HepG2 (cell line): Measurements from ENCODE around the gene CEP76. TPM values are rescaled to one million over a fixed set of nuclear protein-coding genes. Genes with fewer than 3 reads are reported as not detected.

Experiments used
- EEA1 ChIP-seq: sonication (generic); formaldehyde crosslinking; IDR thresholded peaks from 2 replicates; pipeline ENCODE4 v1.5.1; 2020; ENCODE audit warnings: mild to moderate bottlenecking, missing genetic modification reagents, borderline replicate concordance
- EHMT2 ChIP-seq: fragments of 200-600 bp; sonication (generic); IDR thresholded peaks from 2 replicates; pipeline ENCODE4 v1.7.0; 2017; ENCODE audit warnings: antibody characterized with exemption, low read depth, low read length, borderline replicate concordance
- HOXA9 ChIP-seq: sonication (generic); formaldehyde crosslinking; IDR thresholded peaks from 2 replicates; pipeline ENCODE4 v1.8.1; 2022; ENCODE audit warnings: missing genetic modification reagents, mild to moderate bottlenecking, moderate library complexity, borderline replicate concordance
- KDM3A ChIP-seq: IDR thresholded peaks from 2 replicates; pipeline ENCODE4 v1.6.1; 2018; ENCODE audit warnings: low read depth, missing compliant biosample characterization
- KDM5A ChIP-seq: fragments of 200-600 bp; sonication (generic); IDR thresholded peaks from 2 replicates; pipeline ENCODE4 v1.7.0; 2018; ENCODE audit warnings: antibody characterized with exemption, mild to moderate bottlenecking, low read length, borderline replicate concordance
- NCOA2 ChIP-seq: sonication (generic); formaldehyde crosslinking; IDR thresholded peaks from 2 replicates; pipeline ENCODE4 v1.8.0; 2022; ENCODE audit warnings: inconsistent platforms
- NR2C2 ChIP-seq: sonication (generic); formaldehyde crosslinking; IDR thresholded peaks from 2 replicates; pipeline ENCODE4 v1.4.0; 2020; ENCODE audit warnings: missing genetic modification reagents, mild to moderate bottlenecking, moderate library complexity, borderline replicate concordance
- NRL ChIP-seq: sonication (generic); formaldehyde crosslinking; IDR thresholded peaks from 2 replicates; pipeline ENCODE4 v1.5.0; 2020; ENCODE audit warnings: missing genetic modification reagents, mild to moderate bottlenecking, moderate library complexity, borderline replicate concordance
- POLR2AphosphoS2 ChIP-seq: IDR thresholded peaks from 2 replicates; pipeline ENCODE4 v1.6.1; 2011; ENCODE audit warnings: low read depth, low read length, improper control_type of control experiment
- SOX6 ChIP-seq, 2 experiments: fragments of 450-650 bp in 1 of 2; sonication (generic) in 1 of 2; formaldehyde crosslinking in 1 of 2; IDR thresholded peaks; 2 replicates each; pipeline versions ENCODE4 v1.4.0 to v1.6.1; 2017 to 2020; ENCODE audit warnings: antibody characterized with exemption in 1 of 2, mild to moderate bottlenecking in 1 of 2, missing genetic modification reagents in 1 of 2
- TP53 ChIP-seq: sonication (generic); formaldehyde crosslinking; conservative IDR thresholded peaks from 2 replicates; pipeline ENCODE4 v1.4.0; 2020; ENCODE audit warnings: missing genetic modification reagents
- ZNF20 ChIP-seq: sonication (generic); formaldehyde crosslinking; IDR thresholded peaks from 2 replicates; pipeline ENCODE4 v1.4.0; 2020; ENCODE audit warnings: mild to moderate bottlenecking, moderate library complexity, missing genetic modification reagents
- ZNF263 ChIP-seq: sonication (generic); formaldehyde crosslinking; IDR thresholded peaks from 2 replicates; pipeline ENCODE4 v1.4.0; 2020; ENCODE audit warnings: missing genetic modification reagents
- ZNF382 ChIP-seq: sonication (generic); formaldehyde crosslinking; IDR thresholded peaks from 2 replicates; pipeline ENCODE4 v1.5.0; 2020; ENCODE audit warnings: missing genetic modification reagents, mild to moderate bottlenecking, borderline replicate concordance
- ZNF510 ChIP-seq: sonication (generic); formaldehyde crosslinking; IDR thresholded peaks from 2 replicates; pipeline ENCODE4 v1.4.0; 2020; ENCODE audit warnings: low read depth, mild to moderate bottlenecking, missing genetic modification reagents
- ZNF564 ChIP-seq: sonication (generic); formaldehyde crosslinking; IDR thresholded peaks from 2 replicates; pipeline ENCODE4 v1.8.1; 2023; ENCODE audit warnings: mild to moderate bottlenecking, missing genetic modification reagents
- ZNF567 ChIP-seq: sonication (generic); formaldehyde crosslinking; IDR thresholded peaks from 2 replicates; pipeline ENCODE4 v1.8.1; 2023; ENCODE audit warnings: mild to moderate bottlenecking, missing genetic modification reagents, borderline replicate concordance
- ZNF766 ChIP-seq: sonication (generic); formaldehyde crosslinking; IDR thresholded peaks from 2 replicates; pipeline ENCODE4 v1.5.0; 2020; ENCODE audit warnings: missing genetic modification reagents, borderline replicate concordance
- ZSCAN21 ChIP-seq: sonication (generic); formaldehyde crosslinking; IDR thresholded peaks from 2 replicates; pipeline ENCODE4 v1.8.0; 2022; ENCODE audit warnings: mild to moderate bottlenecking, missing genetic modification reagents, moderate library complexity, borderline replicate concordance
- polyA plus RNA-seq, 8 experiments: library from polyadenylated mRNA; depleted of rRNA in 3 of 8; stranded (reverse) in 7 of 8; unstranded in 1 of 8; fragments of >200 nt; fragmentation: Illumina TruSeq in 4 of 8; extraction: Trizol in 4 of 8; gene quantifications; 2 replicates each; pipeline versions ENCODE4 v1.2.1 to v1.2.3, GENCODE V29; 2011 to 2016; ENCODE audit warnings: low read depth in 4 of 8, missing spikeins in 1 of 8, mixed read lengths in 1 of 8; ENCODE audit not compliant: insufficient read depth in 1 of 8
- total RNA-seq, 5 experiments: library from RNA; depleted of rRNA; stranded (reverse); fragments of >200 nt; fragmentation: Illumina TruSeq; extraction: Trizol; gene quantifications; 2 replicates each; pipeline ENCODE4 v1.2.3, GENCODE V29; 2016; ENCODE audit warnings: low read depth in 1 of 5
- TF ChIP-seq, protein P1 (sequence below): sonication (generic); formaldehyde crosslinking; IDR thresholded peaks from 2 replicates; pipeline ENCODE4; 2020; ENCODE audit warnings: missing genetic modification reagents, mild to moderate bottlenecking, borderline replicate concordance
- TF ChIP-seq, protein P2 (sequence below): IDR thresholded peaks from 2 replicates; pipeline ENCODE4 v1.6.1; 2012; ENCODE audit warnings: inconsistent platforms
- TF ChIP-seq, protein P3 (sequence below): sonication (generic); formaldehyde crosslinking; IDR thresholded peaks from 2 replicates; pipeline ENCODE4 v1.4.0; 2020; ENCODE audit warnings: low read depth, missing genetic modification reagents

The CEP76 gene
- total and polyA plus RNA-seq, 2 of the 13 experiments (the other 11 are each of a cell fraction or from before 2014, with no cell fraction given) = 13.9 to 15.1 TPM

DNA sequence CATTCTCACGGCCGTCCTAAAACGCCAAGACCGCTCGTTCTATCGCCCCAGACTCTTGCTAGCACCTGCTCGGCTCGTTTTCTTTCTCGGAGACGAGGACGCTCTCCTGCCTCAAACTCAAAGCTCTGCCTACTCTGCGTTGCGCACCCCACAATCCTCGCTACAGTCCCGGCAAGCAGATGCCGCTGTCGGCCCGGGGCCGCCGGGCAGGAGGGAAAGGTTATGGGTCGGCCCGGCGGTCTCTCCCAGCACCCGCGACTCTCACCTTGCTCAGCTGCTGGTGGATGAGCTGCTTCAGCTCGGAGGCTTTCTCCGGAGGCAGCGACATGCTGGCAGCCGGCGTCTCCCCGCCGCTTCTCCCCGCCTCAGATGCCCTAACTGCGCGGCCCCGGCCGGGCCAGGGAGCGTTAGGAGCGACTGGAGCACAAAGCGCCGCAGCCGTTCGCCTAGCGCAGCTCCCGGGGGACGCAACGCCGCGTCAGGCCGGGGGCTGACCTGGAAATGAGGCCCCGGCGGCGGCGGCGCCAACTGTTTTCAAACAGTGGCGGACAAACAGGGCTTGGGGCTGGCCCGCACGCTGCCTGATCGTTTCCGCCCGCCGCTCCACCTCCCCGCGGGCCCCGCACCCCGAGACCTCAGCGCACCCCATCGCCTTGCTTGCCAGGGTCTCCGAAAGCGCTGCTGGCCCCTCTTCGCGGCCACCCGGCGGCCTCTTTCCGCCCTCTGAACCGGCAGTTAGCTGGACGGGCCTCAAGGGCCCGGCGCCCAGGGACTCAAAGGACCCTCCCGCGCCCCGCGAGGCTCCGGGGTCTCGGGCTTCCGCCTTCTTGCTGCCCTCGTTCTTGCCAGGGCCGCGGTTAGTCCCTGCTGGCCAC is at the start of gene CEP76, which contains the start of gene PSMG2 (continued):
- TF ChIP-seq, protein P1, sequence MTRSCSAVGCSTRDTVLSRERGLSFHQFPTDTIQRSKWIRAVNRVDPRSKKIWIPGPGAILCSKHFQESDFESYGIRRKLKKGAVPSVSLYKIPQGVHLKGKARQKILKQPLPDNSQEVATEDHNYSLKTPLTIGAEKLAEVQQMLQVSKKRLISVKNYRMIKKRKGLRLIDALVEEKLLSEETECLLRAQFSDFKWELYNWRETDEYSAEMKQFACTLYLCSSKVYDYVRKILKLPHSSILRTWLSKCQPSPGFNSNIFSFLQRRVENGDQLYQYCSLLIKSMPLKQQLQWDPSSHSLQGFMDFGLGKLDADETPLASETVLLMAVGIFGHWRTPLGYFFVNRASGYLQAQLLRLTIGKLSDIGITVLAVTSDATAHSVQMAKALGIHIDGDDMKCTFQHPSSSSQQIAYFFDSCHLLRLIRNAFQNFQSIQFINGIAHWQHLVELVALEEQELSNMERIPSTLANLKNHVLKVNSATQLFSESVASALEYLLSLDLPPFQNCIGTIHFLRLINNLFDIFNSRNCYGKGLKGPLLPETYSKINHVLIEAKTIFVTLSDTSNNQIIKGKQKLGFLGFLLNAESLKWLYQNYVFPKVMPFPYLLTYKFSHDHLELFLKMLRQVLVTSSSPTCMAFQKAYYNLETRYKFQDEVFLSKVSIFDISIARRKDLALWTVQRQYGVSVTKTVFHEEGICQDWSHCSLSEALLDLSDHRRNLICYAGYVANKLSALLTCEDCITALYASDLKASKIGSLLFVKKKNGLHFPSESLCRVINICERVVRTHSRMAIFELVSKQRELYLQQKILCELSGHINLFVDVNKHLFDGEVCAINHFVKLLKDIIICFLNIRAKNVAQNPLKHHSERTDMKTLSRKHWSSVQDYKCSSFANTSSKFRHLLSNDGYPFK (CRISPR knock-in tag) = peak; percentile 89; the same call in 1 of the 2 replicates
- TF ChIP-seq NRL (CRISPR knock-in tag) (no peak), ZNF567 (CRISPR knock-in tag) (no peak), ZNF263 (CRISPR knock-in tag) (no peak), ZSCAN21 (CRISPR knock-in tag) (peak; percentile 75; the same call in 1 of the 2 replicates), KDM3A (CRISPR knock-in tag) (peak; percentile 69; the same call in 1 of the 2 replicates), HOXA9 (CRISPR knock-in tag) (no peak), ZNF564 (no peak), SOX6 (IDR thresholded peaks at IDR 0.05) (no peak), SOX6 (CRISPR knock-in tag; IDR thresholded peaks at IDR 0.05) (peak; percentile 74), EEA1 (CRISPR knock-in tag) (no peak), KDM5A (no peak), TP53 (CRISPR knock-in tag) (no peak), ZNF766 (CRISPR knock-in tag) (0 out of 2 replicates have a peak, but pooled peaks have one; percentile 20), NR2C2 (CRISPR knock-in tag) (peak; percentile 79), ZNF510 (CRISPR knock-in tag) (no peak), ZNF20 (CRISPR knock-in tag) (peak; percentile 51; the same call in 1 of the 2 replicates), NCOA2 (no peak), ZNF382 (no peak), POLR2AphosphoS2 (no peak), EHMT2 (no peak)
- TF ChIP-seq, protein P2, sequence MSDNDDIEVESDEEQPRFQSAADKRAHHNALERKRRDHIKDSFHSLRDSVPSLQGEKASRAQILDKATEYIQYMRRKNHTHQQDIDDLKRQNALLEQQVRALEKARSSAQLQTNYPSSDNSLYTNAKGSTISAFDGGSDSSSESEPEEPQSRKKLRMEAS = peak; percentile 56; the same call in 1 of the 2 replicates
- TF ChIP-seq, protein P3, sequence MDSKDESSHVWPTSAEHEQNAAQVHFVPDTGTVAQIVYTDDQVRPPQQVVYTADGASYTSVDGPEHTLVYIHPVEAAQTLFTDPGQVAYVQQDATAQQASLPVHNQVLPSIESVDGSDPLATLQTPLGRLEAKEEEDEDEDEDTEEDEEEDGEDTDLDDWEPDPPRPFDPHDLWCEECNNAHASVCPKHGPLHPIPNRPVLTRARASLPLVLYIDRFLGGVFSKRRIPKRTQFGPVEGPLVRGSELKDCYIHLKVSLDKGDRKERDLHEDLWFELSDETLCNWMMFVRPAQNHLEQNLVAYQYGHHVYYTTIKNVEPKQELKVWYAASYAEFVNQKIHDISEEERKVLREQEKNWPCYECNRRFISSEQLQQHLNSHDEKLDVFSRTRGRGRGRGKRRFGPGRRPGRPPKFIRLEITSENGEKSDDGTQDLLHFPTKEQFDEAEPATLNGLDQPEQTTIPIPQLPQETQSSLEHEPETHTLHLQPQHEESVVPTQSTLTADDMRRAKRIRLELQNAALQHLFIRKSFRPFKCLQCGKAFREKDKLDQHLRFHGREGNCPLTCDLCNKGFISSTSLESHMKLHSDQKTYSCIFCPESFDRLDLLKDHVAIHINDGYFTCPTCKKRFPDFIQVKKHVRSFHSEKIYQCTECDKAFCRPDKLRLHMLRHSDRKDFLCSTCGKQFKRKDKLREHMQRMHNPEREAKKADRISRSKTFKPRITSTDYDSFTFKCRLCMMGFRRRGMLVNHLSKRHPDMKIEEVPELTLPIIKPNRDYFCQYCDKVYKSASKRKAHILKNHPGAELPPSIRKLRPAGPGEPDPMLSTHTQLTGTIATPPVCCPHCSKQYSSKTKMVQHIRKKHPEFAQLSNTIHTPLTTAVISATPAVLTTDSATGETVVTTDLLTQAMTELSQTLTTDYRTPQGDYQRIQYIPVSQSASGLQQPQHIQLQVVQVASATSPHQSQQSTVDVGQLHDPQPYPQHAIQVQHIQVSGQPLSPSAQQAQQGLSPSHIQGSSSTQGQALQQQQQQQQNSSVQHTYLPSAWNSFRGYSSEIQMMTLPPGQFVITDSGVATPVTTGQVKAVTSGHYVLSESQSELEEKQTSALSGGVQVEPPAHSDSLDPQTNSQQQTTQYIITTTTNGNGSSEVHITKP = no peak
